ENCODE measurements around the gene SEMA6A.

SEMA6A gene

GRCh38 chr5:116424951-116425350 is 149.7 kb downstream of the SEMA6A start:
- no peak for DNase-seq

GRCh38 chr5:116424258-116424615 is 150.4 kb downstream of the SEMA6A start:
- DNase-seq = no peak

- DNase-seq = no peak
These were observed 150.9 kb downstream of the SEMA6A start for GRCh38 chr5:116423587-116424257.

DNA sequence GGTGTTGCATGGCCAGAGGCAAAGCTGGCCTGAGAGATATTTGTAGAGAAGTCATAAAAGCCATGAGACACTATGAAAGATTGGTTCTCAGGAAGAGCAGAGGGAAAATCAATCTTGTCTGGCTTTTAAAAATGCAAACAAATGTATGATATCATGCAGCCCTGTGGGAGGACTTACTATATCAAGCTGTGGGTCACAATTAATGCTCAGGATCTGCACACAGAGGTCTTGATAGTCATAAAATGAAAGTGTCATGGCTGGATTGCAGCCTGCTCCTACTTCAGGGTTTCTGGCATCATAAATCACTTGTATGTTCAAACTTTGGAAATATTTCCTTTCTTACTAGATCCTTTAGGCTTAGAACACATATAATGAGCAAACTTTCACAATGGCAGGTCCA is 151.5 kb downstream of the SEMA6A start:
- DNase-seq = no peak

- no peak for DNase-seq
These were observed 153.5 kb downstream of the SEMA6A start for GRCh38 chr5:116421080-116421629.

DNA sequence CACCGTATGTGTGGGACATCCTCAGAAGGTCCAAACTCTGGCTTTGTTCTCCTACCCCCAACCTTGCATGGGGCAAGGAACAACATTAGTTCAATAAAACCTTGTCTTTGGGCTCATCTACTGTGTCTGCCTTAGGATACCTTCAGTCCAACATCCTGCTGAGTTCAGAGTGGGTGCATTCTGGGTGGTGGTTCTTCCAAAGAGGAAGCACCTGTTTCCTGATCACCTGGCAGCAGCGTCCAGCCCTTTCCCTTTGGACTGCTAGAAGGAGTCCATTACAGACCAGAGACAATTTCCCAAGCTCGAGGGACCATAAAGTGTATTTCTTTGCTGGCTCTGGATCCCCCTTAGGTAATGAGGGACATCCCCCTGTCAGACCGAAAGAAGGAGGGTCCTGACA is 154.1 kb downstream of the SEMA6A start:
- DNase-seq = no peak

GRCh38 chr5:116419258-116419657 is 155.4 kb downstream of the SEMA6A start:
- DNase-seq = no peak

DNA sequence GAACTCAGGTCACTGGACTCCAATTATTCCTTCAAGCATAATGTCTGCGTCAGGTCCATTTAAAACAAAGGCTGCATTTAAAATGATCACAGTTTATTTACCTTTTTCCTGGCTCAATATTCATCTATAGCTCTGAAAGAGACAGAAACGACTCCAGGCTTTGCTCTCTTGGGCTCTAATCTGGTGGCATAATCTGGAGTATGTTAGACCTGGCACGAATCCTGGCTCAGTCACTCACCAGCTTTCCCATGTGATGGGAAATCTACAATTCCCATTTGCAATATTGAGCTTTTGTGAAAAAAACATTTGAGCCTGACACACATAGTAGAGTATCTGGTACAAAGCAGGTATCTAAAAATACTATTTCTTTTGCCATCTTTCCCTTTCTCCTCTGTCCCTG is 155.8 kb downstream of the SEMA6A start:
- DNase-seq = no peak

DNA sequence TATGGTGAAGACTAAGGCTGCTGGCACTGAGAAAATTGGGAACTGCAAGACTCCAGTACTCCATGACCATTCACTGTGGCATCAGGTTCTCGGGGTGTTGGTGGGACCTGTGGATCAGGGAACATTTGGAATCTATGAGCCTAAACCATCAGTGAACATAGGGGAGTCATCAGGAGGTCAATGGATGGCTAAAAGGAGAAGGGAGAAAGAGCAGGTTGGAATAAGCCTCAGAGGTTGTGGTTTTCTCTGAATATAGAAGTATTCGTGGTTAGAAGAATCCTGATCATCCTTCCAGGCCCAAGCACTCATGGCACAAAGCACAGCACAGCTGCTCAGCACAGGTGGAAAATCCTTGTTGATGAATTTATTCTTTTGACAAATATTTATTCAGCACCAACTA is 156.6 kb downstream of the SEMA6A start:
- DNase-seq = no peak

DNA sequence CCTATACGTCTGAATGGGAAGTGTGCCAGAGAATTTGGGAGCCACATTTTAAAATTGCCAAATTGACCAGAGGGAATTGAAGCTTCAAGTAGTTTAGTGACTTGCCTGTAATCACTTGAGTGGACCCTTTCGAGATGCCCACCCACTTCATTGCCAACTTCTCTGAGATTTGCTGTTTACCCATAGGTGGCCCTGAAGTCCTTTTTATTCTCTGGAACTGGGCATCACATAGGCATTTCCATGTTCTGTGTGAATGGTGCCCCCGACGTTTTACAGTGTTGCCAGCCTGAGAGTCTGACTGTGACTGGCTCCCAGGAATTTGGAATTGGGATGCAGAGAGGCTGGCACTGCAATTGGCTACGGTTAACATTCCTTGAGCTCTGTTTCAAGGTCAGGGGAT is 158.6 kb downstream of the SEMA6A start:
- no peak for DNase-seq

DNA sequence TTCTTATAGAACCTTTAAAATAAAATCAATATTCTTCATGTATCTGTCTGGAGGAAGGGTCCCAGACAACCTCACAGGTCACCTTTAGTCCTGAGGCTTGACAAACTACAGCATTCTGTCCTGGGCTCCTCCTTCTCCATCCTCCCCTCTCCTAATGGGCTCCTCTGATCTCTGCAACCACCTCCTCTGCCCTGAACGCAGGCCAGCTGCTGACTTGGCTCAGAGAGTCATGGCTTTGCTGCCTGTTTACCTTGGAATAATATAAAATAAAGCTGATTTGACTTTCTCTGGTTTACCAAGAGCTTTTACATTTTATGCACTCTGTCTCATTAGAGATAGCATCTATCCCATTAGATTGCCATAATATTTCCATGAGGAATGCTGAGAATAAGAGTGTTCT is 159.4 kb downstream of the SEMA6A start:
- no peak for DNase-seq

GRCh38 chr5:116411101-116411571 is 163.5 kb downstream of the SEMA6A start:
- no peak for DNase-seq

- DNase-seq = no peak
These were observed 164.2 kb downstream of the SEMA6A start for GRCh38 chr5:116410336-116410890.

DNA sequence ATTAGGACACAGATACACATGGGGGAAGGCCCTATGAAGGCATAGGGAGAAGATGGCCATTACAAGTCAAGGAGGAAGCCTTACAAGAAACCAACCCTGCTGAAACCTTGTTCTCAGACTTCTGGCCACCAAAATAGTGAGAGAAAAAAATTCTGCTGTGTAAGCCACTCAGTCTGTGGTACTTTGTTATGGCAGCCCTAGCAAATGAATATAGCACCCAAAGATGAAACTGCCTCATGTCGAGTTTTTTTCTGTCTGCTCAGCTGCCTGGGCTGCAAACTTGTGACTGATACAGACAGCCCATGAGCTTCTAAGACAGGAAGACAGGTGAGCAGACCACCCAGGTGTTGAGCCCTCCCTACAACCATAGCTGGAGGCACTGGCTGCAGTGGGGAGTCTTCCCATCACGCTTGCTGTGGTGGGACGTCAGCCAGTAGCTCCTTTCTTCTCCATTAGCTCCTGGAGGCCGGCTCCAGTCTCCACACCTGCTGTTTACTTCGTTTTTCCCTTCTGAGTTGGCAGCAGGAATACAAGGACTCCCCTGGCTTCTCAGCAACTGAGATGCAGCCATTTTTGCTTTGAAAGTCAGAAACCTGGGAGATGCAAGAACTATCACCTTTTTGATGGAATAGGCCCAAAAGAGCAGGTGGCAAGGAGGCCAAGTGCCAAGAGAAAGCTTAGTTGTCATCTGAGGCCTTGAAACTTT is 164.9 kb downstream of the SEMA6A start:
- DNase-seq = no peak

DNA sequence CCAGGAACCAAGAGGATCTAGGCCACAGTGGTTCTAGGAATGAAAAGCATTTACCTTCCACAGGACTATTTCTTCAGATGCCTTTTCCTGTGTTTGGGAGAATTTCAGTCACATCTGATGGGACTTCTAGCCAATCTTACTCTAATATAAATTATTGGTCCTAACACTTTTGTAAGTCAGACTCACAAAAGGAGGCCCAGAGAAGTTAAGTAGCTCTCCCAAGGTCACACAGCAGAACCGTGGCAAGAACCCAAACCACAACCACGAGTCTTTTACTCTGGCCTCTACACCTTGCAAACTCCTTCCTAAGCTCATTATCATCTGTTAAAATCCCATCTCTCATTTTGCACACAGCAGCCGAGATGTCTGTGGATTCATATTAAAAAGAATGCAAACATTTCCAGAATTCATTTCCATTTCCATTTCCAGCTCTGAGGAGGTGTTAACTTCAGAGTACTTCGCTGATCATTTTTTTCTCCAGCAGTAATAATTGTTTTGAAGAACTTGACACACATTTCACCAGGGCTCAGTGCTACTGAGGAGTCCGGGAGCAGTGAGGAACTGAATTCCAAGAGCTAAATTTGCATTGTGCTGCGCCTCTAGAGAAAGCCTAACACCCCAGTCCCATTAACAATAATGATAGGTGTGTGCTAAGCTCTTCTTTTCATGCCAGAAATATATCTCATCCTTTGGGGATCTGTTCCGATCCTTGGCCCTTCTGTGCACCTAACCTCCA is 168.1 kb downstream of the SEMA6A start:
- no peak for DNase-seq

- DNase-seq = no peak
These were observed 169.8 kb downstream of the SEMA6A start for GRCh38 chr5:116404792-116405191.

- DNase-seq = no peak
These were observed 170.6 kb downstream of the SEMA6A start for GRCh38 chr5:116404016-116404415.

- no peak for DNase-seq
These were observed 172.4 kb downstream of the SEMA6A start for GRCh38 chr5:116402235-116402634.

- no peak for DNase-seq
These were observed 173.0 kb downstream of the SEMA6A start for GRCh38 chr5:116401576-116401975.

GRCh38 chr5:116396476-116397099 is 178.0 kb downstream of the SEMA6A start:
- DNase-seq = no peak

GRCh38 chr5:116395631-116396203 is 178.9 kb downstream of the SEMA6A start:
- no peak for DNase-seq

DNA sequence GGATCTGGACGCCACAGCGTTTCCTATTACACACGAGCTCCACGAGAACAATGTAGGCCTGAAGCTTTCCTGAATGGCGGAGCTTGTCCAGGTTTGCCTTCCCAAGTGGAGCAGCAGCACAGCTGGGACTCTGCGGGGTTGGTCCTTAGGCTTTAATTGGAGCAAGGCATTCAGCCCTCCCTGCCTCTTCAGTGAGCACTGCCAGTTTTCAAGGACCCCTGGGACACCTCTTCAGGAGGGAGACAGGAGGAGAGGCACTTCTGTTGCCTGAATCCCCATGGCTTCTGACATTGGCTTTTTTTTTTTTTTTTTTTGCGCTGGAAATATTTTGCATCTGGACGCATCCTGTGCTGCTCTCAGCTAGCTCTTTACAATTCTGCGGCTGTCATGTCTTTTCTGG is 179.4 kb downstream of the SEMA6A start:
- no peak for DNase-seq
